Activated T-helper 1 cell treated with anti-CD3 and anti-CD28 coated beads, Interleukin-12 subunit alpha, Interleukin-12 subunit beta, Interleukin-2, Interleukin-4 antibody, amounts not matched to agents 30 ng/mL and 10 ng/mL and 1 ng/mL, durations not matched to agents 14 hours and 24 hours and 36 hours (primary cell): ENCODE data around the gene SH2D5. TPM values are rescaled to one million over a fixed set of nuclear protein-coding genes. Genes with fewer than 3 reads are reported as not detected.

Source experiments
- DNase-seq: peaks from one replicate; pipeline ENCODE4 v3.0.0; 2021; ENCODE audit warnings: low spot score
- H3K27ac Mint-ChIP-seq: one replicate; pipeline ENCODE4 v1.8.0; 2021; ENCODE audit warnings: mild to moderate bottlenecking, mixed read lengths
- H3K27me3 Mint-ChIP-seq: one replicate; pipeline ENCODE4 v1.8.0; 2022; ENCODE audit warnings: mild to moderate bottlenecking, moderate library complexity, mixed read lengths; ENCODE audit not compliant: insufficient read depth
- H3K36me3 Mint-ChIP-seq: one replicate; pipeline ENCODE4 v1.8.0; 2021; ENCODE audit warnings: low read depth, mixed read lengths
- H3K4me1 Mint-ChIP-seq: one replicate; pipeline ENCODE4 v1.8.0; 2021; ENCODE audit warnings: low read depth, mixed read lengths
- H3K4me3 Mint-ChIP-seq: one replicate; pipeline ENCODE4 v1.8.0; 2021; ENCODE audit warnings: mild to moderate bottlenecking, moderate library complexity, mixed read lengths
- H3K9me3 Mint-ChIP-seq: one replicate; pipeline ENCODE4 v1.8.0; 2021; ENCODE audit warnings: mixed read lengths
- intact Hi-C: fragments of 100-400 bp; cut with micrococcal nuclease; formaldehyde crosslinking; loops from one replicate; pipeline ENCODE4 v1.15.1; 2024
- total RNA-seq: library from RNA; stranded (reverse); gene quantifications from 2 replicates; pipeline ENCODE4 v1.2.3, GENCODE V29; 2022

SH2D5 gene
- total RNA-seq, 1 donor from 2014 or later, result 0.08 TPM

DNA sequence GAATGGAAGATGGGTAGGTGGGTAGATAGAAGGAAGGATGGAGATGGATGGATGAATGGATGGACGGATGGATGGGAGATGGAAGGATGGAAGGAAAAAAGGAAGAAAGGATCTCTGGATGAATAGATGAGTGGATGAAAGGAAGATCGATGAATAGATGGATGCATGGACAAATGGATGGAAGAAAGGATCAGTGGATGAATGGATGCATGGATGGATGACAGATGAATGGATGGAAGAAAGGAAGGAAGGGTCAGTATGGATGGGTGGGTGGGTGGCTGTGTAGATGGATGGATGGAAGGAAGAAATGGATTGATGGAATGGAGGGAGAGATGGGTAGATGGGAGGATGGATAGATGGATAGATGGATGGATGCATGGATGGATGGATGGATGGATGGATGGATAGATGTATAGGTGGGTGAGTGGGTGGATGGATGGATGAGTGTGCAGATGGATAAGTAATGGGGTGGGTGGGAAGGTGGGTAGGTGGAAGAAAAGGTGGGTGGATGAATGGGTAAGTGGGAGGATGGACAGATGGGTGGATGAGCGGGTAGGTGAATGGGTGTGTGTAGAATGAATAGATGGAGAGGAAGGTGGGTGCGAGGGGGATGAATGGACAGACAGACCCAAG is 29.3 kb downstream of the SH2D5 start:
- H3K27me3 Mint-ChIP-seq, result no peaks in the 10 kb centered on the region
- intact Hi-C loops, result no loop called here
- no peaks in the 10 kb centered on the region for H3K9me3 Mint-ChIP-seq
- no peaks in the 10 kb centered on the region for H3K36me3 Mint-ChIP-seq
- H3K4me3 Mint-ChIP-seq, result no peak overlapping the region
- no peak overlapping the region for H3K27ac Mint-ChIP-seq
- no peaks in the 10 kb centered on the region for H3K4me1 Mint-ChIP-seq
- DNase-seq, result no peak

DNA sequence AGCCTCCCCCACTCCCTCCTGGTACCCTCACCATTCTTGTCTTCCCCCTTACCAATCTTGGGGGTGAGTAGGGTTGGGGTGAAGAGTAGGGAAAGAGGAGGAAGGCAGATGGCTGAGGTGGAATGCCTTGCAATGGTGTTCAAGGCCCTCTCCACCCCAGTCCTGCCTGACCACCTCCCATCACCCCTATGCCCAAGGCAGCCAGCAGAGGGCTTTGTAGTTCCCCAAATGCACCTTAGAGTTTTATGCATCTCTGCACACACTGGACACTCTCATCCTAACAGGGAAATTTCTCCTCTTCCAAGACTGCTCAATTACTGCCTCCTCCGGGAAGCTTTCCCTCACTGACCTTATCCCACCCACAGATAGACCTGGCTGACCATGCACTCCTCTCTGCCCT is 30.1 kb downstream of the SH2D5 start:
- no peak overlapping the region for H3K27ac Mint-ChIP-seq
- H3K4me1 Mint-ChIP-seq, result no peaks in the 10 kb centered on the region
- no peaks in the 10 kb centered on the region for H3K9me3 Mint-ChIP-seq
- DNase-seq, result no peak
- H3K36me3 Mint-ChIP-seq, result no peaks in the 10 kb centered on the region
- intact Hi-C loops, result no loop called here
- H3K4me3 Mint-ChIP-seq, result no peak overlapping the region
- no peaks in the 10 kb centered on the region for H3K27me3 Mint-ChIP-seq

DNA sequence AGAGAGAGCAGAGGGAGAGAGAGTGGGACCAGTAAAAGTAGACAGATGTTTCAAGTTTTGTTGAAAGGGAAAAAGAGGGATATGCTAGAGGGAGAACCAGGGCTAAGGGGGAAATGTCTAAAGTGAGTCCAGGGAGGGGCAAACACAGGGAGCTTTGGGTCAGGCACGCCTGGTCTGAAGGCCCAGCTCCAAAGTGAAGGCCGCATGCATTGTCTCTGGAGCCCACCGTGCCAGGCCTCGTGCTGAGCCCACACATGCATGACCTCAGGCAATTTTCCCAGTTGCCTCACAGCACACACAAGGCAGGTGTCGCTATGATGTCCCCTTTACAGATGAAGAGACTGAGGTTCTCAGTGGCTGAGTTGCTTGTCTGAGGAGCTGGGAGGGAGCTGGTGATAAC is 30.7 kb downstream of the SH2D5 start:
- Mint-ChIP-seq H3K9me3 (no peaks in the 10 kb centered on the region), H3K27me3 (no peaks in the 10 kb centered on the region), H3K27ac (no peak overlapping the region), H3K36me3 (no peaks in the 10 kb centered on the region), H3K4me1 (peaks cover 3% of the 10 kb centered on the region), H3K4me3 (no peak overlapping the region)
- intact Hi-C loops, result no loop called here
- DNase-seq, result no peak

DNA sequence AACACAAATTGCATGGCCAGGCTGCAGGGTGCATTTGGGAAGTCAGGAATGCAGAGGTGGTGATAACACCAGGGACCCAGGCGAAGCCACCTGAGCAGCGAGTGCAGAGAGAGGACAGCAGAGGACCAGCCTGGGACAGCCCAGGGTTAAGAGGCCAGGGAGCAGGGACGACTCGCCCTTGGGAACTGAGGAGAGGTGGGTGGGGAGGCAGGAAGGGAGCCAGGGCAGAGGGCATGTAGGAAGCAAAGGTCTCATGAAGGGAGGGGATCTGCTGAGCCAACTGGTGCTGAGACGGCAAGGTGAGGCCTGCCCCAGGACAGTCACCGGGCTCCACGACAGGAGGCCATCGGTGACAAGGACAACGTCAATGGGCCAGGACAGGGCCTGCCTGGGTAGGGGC is 31.1 kb downstream of the SH2D5 start:
- DNase-seq, result no peak
- Mint-ChIP-seq H3K4me3 (no peak overlapping the region), H3K36me3 (no peaks in the 10 kb centered on the region), H3K4me1 (peaks cover 6% of the 10 kb centered on the region), H3K9me3 (no peaks in the 10 kb centered on the region), H3K27ac (no peak overlapping the region), H3K27me3 (no peaks in the 10 kb centered on the region)
- intact Hi-C loops, result no loop called here

DNA sequence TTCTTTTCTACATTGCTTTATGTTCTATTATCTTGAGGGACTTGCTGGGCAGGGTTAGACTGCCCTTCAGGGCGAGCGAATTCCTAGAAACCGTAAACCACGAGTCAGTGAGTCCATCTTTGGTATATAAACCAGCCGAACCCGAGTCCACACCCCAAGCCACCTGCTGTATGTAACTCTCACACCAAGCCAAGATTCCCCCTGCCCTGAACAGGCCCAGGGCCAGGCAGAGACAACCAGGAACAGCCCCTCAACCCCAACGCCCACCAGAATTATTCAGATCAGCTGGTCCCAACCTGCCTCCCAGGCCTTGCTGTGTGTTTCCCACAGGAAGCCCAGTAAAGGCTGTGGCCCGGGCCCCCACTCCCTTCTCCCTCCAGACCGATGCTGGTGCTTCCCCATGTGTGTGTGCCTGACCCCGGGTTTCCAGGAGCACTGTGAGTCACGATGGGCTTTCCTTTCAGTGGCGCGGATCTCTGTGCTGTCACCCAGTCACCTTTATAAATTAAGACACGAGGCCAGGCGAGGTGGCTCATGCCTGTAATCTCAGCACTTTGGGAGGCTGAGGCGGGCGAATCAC is 31.8 kb downstream of the SH2D5 start:
- Mint-ChIP-seq H3K4me3 (no peak overlapping the region), H3K36me3 (no peaks in the 10 kb centered on the region), H3K27me3 (peaks cover 2% of the 10 kb centered on the region), H3K27ac (no peak overlapping the region), H3K9me3 (no peaks in the 10 kb centered on the region), H3K4me1 (peaks cover 12% of the 10 kb centered on the region)
- DNase-seq, result no peak
- intact Hi-C loops, result no loop called here

DNA sequence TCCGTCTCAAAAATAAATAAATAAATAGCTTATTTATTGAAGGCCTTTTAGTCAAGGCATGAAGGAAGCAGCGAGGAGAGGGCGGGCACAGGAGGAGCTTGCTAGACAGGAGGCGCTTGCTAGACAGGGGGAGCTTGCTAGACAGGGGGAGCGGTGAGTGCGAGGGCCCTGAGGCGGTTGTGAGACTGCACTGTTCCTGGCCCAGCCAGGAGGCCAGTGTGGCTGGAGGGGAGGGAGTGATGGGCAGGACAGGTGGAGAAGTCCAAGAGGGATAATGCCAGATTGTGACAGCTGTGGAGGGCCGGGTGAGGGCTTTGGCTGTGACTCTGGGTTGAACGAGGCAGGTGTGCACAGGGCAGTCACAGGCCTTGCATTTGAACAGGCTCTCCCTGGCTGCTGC is 32.9 kb downstream of the SH2D5 start:
- no peak for DNase-seq
- no peak overlapping the region for H3K4me3 Mint-ChIP-seq
- no peaks in the 10 kb centered on the region for H3K36me3 Mint-ChIP-seq
- intact Hi-C loops, result no loop called here
- H3K27me3 Mint-ChIP-seq, result peaks cover 4% of the 10 kb centered on the region
- peaks cover 12% of the 10 kb centered on the region for H3K4me1 Mint-ChIP-seq
- no peak overlapping the region for H3K27ac Mint-ChIP-seq
- H3K9me3 Mint-ChIP-seq, result no peaks in the 10 kb centered on the region

DNA sequence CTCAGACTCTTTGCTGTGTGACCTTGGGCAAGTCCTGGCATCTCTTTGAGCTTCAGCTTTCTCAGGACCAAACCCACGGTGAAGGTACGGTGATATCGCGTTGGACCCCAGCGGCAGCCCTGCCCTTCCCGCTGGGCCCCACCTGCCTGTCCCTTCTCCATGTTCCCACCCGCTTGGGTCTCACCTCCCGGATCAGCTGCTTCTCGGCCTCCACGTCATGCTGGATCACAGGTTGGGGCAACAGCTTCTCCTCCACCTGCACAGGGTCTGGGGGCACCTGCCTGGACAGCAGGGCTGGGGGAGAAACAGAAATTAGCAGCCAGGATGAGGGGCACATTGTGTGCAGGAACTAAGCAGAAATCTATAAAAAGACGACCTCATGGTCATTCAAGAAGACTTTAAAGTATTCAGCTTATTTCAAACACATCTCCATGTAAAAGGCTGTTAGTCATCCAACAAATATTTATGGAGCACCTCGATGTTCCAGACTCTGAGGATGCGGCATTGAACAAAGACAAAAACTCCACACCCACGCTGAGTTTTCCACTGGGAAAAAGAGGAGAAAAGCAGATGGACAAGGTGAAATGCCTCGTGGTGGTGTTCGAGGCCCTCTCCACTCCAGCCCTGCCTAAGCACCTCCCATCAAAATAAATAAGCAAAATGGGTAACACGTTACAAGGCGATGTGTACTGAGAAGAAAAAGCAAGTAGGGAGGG is 34.1 kb downstream of the SH2D5 start:
- peaks cover 12% of the 10 kb centered on the region for H3K4me1 Mint-ChIP-seq
- no peaks in the 10 kb centered on the region for H3K9me3 Mint-ChIP-seq
- intact Hi-C loops, result no loop called here
- no peak overlapping the region for H3K4me3 Mint-ChIP-seq
- H3K27ac Mint-ChIP-seq, result no peak overlapping the region
- no peaks in the 10 kb centered on the region for H3K36me3 Mint-ChIP-seq
- DNase-seq, result no peak
- H3K27me3 Mint-ChIP-seq, result peaks cover 4% of the 10 kb centered on the region

DNA sequence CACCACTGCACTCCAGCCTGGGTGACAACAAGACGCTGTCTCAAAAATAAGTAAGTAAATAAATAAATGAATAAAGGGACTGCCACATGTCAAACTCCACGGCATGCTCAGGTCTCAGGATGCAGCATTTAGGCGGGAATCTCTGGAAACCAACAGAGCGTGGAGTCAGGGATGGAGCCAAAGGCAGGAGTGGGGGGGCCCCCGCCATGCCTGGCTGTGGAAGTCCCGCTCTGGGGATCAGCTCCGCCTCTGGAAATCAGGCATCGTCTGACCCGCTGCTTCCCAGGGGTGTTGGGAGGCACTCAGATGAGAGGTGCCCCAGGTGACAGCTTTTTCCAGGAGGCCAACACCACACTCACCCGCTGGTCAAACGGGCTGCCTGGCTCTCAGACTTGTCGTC is 34.9 kb downstream of the SH2D5 start:
- Mint-ChIP-seq H3K27ac (no peak overlapping the region), H3K4me1 (peaks cover 12% of the 10 kb centered on the region), H3K27me3 (peaks cover 4% of the 10 kb centered on the region), H3K36me3 (no peaks in the 10 kb centered on the region), H3K9me3 (no peaks in the 10 kb centered on the region), H3K4me3 (no peak overlapping the region)
- intact Hi-C loops, result no loop called here
- no peak for DNase-seq

DNA sequence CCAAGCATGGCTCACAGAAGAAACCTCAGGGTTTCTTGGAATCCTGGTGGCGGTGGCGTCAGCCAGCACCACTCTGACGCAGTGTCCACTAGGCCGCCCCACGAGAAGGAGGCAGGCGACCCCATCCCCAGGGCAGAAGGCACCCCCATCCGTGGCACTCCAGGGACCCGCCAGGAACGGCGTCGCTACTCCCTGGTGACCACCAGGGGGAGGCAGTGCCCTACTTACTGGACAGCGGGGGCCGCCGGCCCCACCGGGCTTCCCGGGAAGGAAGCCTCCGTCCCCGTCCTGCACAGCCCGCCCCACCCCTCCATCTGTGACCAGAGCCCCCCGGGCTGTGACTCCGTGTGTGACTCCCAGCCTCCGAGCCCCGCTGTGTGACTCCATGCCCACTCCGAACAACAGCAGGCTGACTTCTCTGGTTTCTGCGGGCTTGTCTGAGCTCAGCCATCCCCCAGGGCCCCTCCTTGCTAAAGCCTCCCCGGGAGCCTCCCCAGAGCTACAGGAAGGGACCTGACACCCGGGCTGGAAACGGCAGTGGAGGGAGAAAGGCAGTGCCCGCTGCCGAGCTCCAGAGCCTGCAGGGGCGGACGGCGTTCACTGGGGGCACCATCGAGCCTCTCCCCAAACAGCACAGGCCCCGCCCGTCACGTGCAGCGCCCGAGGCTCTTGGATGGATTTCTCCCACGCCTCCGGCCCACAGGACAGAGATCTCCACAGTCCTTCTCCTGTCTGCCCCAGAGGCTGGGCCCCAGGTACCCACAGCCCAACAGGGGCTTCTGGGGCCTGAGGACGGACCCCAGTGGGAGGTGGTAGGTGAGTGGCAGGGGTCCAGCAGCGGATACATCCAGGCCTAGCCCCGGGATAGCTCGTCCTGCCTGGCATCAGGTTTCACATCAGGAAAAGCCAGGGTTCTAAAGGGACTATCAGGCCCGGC is 35.8 kb downstream of the SH2D5 start:
- Mint-ChIP-seq H3K27ac (no peak overlapping the region), H3K36me3 (no peaks in the 10 kb centered on the region), H3K27me3 (peaks cover 6% of the 10 kb centered on the region), H3K4me3 (peak overlapping the region; percentile 84), H3K9me3 (no peaks in the 10 kb centered on the region), H3K4me1 (peaks cover 12% of the 10 kb centered on the region)
- peak; percentile 51 for DNase-seq
- intact Hi-C loops, result loop anchor here (1.0 kb wide), 3 partner anchors 35 to 499 kb away; partner anchors contain the start of gene DDOST

DNA sequence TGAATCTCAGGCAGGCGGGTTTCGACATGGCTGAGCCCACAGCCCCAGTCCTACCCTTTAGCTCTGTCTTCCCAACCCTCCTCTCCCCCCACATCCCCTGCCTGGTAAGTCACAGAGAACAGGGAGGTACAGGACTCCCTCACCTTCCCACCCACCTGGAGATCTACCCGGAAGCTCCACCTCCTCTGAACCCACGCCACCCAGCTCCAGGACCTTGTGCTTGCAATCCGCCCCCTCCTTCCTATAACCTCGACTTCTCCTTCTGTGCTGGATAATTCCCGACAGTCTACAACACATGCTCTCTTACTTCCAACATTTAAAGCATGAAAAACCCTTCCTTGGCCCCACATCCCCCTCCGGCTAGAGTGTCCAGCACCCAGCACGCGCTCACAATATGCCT is 37.0 kb downstream of the SH2D5 start:
- H3K27ac Mint-ChIP-seq, result no peak overlapping the region
- H3K27me3 Mint-ChIP-seq, result peaks cover 6% of the 10 kb centered on the region
- intact Hi-C loops, result no loop called here
- peak overlapping the region; percentile 15 for H3K4me3 Mint-ChIP-seq
- H3K4me1 Mint-ChIP-seq, result peaks cover 12% of the 10 kb centered on the region
- H3K36me3 Mint-ChIP-seq, result no peaks in the 10 kb centered on the region
- H3K9me3 Mint-ChIP-seq, result no peaks in the 10 kb centered on the region
- DNase-seq, result no peak

DNA sequence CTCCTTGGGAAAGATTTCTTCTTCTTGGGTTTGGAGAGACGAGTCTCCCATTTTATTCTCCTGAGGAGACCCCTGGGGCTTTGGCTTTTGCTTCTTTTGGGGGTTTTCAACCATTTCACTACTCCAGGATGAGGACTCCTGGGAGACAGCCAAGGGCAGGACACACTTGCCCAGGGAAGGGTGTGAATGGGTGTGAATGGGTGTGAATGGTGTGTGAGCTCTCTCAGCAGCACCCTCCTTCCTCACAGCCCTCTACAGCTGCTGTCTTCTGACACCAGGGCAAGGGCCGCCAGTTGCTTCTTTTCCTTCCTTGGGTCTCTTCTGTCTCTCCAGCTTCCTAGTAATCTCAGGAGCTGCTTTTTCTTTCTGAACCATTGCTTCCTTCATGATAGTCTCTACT is 38.9 kb downstream of the SH2D5 start:
- intact Hi-C loops, result no loop called here
- H3K4me3 Mint-ChIP-seq, result no peak overlapping the region
- DNase-seq, result no peak
- no peaks in the 10 kb centered on the region for H3K36me3 Mint-ChIP-seq
- no peak overlapping the region for H3K27ac Mint-ChIP-seq
- no peaks in the 10 kb centered on the region for H3K9me3 Mint-ChIP-seq
- H3K4me1 Mint-ChIP-seq, result peaks cover 12% of the 10 kb centered on the region
- H3K27me3 Mint-ChIP-seq, result peaks cover 6% of the 10 kb centered on the region

DNA sequence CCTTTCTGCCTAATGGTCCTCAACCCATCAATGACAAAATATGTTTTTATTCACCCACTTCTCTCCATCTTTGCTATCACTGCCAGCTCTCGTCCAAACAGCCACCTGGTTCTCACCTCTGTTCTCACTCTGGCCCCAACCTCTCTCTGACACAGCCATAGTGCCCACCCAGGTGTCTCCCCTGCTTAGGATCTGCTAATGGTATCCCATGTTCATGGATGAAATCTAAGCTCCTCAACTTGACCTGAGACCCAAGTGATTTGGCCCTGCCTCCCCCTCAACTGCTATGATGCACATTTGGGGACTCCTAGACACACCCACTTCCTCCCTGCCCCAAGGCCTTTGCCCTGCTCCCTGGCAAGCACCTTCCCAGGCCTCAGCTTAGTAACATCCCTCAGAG is 40.6 kb downstream of the SH2D5 start:
- Mint-ChIP-seq H3K9me3 (no peaks in the 10 kb centered on the region), H3K4me3 (no peak overlapping the region), H3K4me1 (peaks cover 9% of the 10 kb centered on the region), H3K27me3 (peaks cover 11% of the 10 kb centered on the region), H3K36me3 (no peaks in the 10 kb centered on the region), H3K27ac (no peak overlapping the region)
- intact Hi-C loops, result no loop called here
- DNase-seq, result no peak

DNA sequence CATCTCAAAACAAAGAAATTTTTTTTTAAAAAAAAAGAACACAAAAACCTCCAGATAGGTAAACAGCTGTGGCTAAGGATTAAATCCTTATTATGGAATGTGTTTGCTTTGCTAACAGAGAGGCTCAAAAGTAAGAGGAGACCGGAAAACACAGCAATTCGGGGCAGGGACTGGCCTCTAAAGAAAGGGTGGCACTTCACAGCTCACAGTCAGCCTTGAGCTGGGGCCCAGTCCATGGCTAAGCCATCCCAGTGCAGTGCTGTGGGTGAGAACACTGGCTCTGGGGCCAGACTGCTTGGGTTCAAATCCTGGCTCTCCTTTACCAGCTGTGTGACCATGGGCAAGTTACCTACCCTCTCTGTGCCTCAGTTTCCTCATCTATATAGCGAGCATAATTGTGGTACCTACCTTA is 42.9 kb downstream of the SH2D5 start:
- Mint-ChIP-seq H3K9me3 (no peaks in the 10 kb centered on the region), H3K36me3 (no peaks in the 10 kb centered on the region), H3K27ac (no peak overlapping the region), H3K4me1 (no peaks in the 10 kb centered on the region), H3K4me3 (no peak overlapping the region), H3K27me3 (peaks cover 10% of the 10 kb centered on the region)
- no peak for DNase-seq
- intact Hi-C loops, result no loop called here
